GM19397 (cell line): Measurements from ENCODE around the gene ZNF101.
A peak's percentile ranks its signal among the peaks of the same experiment; 100 is the strongest.

Experiments
- ATAC-seq: cut with Tn5 transposase; IDR thresholded peaks from one replicate; pipeline ENCODE4 v1.9.1; 2021; ENCODE audit warnings: mild to moderate bottlenecking, moderate library complexity; ENCODE audit not compliant: unreplicated experiment

The ZNF101 gene

GRCh38 chr19:19668230-19669012 lies at the start of gene ZNF101:
Gene ZNF101 (plus strand): TSS chr19:19668839. CDS start chr19:19668964, 125 bp downstream.
- peak; percentile 63 for ATAC-seq

DNA sequence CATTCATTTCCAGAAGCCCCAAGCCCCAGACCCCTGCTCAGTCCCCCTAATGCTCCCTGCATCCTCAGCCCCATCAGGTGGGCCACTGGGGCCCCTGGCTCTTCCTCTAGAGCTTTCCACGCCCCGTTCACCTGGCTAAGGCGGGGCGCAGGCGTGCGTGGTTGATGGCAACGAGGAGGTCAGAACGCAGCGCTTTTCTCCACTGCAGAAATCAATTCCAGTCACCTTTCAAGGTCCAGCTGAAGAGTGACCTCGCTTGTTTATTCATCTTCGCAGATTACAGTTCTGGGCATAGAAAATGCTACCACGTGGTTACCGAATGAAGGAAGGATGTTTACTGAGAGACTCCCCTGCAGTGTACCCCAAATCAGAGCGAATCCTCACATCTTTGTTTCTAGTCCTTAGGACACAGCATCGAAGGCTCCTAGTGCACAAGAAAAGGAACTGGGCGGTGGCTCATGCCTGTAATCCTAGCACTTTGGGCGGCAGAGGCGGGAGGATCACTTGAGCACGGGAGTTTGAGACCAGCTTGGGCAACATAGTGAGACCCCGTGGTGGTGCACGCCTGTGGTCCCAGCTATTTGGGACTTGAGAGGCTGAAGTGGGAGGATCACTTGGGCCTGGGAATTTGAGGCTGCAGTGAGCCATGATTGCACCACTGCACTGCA lies 49.3 kb upstream of the ZNF101 start:
- no peak for ATAC-seq

GRCh38 chr19:19619849-19620210 lies 48.8 kb upstream of the ZNF101 start:
- no peak for ATAC-seq

- ATAC-seq, result no peak
Observed at GRCh38 chr19:19623383-19623782, 45.3 kb upstream of the ZNF101 start.

DNA sequence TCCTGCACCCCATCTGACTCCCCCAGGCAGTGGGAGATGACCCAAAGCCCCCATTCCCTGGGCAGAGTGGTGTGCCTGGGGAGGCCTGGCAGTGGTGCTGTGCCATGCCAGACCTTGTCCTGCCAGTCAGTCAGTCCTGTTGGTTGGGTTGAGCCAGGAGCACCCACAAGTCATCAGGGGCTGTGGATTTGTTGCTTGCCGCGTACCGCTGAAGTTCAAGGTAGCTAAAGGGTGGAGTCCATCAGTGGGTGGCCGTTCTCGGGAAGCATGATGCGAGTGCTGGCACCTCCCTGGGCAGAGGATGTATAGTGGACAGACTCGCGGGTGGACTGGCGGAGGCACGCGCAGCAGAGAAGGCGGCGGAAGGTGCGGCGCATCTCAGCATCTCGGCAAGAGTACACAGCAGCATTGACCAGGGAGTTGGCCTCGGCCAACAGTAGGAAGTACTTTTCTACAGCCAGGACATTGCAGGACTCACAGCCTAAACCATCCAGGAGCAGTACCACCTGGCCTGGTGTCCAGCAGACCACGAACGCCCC lies 44.5 kb upstream of the ZNF101 start:
- ATAC-seq, result no peak

- ATAC-seq, result no peak
Observed at GRCh38 chr19:19626516-19627472, 41.8 kb upstream of the ZNF101 start.

- peak; percentile 68 for ATAC-seq
Observed at GRCh38 chr19:19627621-19628500, 40.8 kb upstream of the ZNF101 start, which contains the start of gene LPAR2. Gene LPAR2 (minus strand): TSS chr19:19628220. CDS start chr19:19627275, 945 bp downstream.

- ATAC-seq, result peak; percentile 16
Observed at GRCh38 chr19:19628501-19629134, 40.0 kb upstream of the ZNF101 start.

DNA sequence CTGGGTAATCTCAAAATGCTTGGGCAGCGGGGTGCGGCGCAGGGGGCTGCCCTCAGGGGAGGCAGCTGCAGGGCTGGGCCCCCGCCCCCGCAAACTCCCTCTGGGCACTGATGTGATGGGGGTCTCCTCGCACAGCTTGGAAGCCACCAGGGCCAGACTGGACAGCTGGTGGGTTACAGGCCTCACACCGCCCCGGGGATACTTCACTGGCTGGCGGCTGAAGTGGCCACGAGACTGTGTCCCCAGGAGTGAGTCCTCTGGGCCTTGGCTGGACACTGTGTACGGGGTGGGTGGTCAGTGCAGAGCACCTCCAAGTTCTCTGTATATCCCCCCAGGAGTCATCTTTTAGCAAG lies 38.6 kb upstream of the ZNF101 start:
- ATAC-seq, result no peak

DNA sequence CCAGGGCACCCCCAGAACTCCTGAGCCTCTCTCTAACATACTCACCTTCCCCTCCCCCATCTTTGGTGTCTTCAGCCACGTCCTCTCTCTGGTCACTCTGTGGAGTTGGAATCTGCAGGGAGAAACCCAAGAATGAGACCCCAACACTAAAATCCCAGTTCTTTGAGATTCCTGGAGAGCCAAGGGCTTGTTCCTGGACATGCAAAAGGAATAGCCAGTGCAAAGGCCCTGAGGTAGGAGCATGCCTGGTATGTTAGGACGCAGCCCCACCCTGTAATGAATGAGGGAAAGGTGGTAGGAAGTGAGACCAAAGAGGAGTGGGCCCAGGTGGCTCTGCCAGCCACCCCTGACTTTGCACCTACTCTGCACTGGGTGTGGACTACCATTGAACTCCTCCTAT lies 38.2 kb upstream of the ZNF101 start:
- no peak for ATAC-seq

GRCh38 chr19:19631346-19631745 lies 37.3 kb upstream of the ZNF101 start:
- no peak for ATAC-seq

DNA sequence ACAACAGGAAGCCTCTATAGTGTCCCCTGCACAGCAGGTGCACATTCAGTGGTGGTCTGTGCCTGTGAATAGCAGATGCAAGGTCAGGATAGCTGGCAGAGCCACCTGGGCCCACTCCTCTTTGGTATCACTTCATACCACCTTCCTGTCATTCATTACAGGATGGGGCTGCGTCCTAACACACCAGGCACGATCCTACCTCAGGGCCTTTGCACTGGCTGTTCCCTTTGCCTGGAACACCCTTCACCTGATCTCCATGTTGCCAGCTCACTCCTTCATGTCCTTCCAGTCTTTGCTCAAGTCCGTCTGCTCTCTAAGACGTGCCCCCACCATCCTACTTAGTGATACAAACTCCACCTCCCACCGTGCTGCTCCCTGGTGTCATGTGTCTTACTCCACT lies 36.0 kb upstream of the ZNF101 start:
- ATAC-seq, result no peak

DNA sequence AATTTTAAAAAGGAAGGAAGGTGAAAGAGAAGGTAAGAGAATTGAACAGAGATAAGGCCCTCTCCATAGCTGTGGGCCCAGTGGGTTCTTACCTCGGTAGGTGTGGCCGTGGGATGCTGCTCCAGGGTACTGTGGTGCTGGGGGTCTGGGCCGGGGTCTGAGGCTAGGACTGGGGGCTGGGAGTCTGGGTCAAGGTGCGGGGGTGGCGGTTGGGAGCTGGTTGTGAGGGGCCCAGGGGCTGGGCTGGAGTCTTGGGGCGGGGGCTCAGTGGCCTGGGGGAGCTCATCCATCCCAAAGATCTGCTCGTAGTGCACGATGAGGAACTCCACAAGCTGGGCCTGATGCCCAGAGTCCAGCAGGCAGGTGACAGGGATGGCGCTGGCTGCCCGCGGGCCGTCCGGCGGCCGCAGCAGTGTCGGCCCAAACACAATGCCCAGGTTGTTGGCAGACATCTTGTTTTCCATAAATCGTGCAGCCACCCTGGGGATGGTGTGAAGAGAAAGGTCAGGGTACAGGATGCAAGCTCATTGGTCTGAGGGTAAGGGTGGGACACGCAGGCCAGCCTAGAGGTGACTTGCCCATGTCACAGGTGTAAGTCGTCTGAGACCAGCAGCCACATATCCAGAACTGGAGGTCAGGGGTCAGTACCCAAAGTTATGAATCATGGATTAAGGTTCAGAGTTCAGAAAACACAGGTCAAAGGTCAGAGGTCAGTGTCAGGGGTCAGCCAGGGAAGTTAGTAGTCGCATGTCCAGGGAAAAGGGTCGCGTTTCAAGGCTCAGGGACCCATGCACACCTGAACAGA lies 34.7 kb upstream of the ZNF101 start:
- no peak for ATAC-seq

GRCh38 chr19:19634516-19635312 lies 33.9 kb upstream of the ZNF101 start:
- ATAC-seq, result no peak

DNA sequence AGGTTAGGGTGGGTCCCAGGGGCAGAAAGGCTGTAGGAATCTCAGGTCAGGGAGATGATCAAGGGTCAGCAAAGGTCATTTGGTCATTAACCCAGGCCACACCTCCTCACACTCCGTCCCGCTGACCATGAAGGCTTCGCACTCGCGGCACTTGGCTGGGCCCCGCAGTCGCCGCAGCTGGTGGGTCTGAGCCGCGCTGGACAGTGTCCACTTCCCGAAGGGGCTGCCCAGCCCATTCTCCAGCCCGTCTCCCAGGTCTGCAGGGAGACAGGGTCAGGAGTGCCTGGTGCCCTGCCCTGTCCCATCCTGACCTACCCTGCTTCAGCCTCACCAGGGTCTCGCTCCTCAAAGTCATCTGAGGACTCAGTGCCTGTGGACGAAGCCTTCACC lies 33.3 kb upstream of the ZNF101 start:
- ATAC-seq, result no peak

DNA sequence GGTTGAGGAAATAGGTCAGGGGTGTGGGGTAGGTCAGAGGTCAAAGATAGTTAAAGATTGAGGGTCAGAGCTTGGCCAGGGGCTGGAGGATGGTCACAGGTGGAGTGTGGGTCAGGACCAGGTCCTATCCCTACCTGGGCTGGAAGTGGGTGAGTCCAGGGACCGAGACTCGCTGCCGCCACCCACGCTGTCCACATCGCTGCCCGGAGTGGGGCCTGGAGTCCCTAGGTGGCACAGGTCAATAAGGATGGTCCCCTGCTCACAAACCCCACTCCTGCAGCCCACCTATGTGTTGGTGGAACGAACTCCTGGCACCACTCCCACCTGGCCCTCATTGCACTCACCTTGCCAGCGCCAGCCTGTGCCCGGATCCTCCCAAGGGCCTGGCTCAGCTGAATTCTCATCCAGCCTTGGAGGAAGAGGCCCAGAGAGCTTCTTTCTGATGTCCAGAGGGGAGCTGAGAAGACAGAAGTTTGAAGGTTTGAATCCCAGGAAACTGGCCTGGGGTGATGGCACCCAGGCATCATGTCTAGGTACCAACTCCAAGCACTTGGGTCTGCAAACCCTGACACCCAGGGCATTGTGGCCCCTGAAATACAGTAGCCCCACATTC lies 32.0 kb upstream of the ZNF101 start:
- ATAC-seq, result no peak

GRCh38 chr19:19637186-19637522 lies 31.5 kb upstream of the ZNF101 start:
- no peak for ATAC-seq
